Measurements from ENCODE around the gene CDH8. TPM values are rescaled to one million over a fixed set of nuclear protein-coding genes. Genes with fewer than 3 reads are reported as not detected.

Gene CDH8
- total RNA-seq, 2 donors from 2014 or later, result not detected

DNA sequence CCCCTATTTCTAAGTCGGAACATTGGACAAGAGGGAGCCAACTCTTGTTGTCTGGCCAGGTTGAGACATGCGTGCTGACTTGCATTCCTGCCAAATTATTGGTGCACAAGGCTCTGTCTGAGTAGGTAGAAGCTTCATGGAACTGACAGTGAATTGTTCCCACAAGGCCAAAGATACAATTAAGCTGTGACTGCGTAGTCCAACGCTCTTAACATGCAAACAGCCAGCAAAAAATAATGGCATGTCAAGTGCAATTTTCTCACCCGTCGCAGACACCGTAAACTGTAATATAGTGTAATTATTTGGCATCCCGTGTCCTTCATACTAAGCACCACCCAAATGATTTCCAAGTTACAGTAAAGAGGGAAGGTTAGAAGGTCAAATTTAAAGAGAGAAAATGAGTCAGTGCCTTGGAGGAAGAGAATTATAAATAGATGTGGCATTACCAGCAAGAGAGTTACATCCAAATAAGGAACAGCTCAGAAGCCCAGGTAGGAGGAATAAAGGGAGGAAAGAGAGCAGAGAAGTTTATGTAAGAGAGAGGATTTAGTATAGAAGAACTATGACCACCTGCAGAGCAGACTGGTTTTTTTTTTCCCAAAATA, 21.8 kb downstream of the CDH8 start:
- Histone ChIP-seq H3K27ac (no peak overlapping the region), H3K9me3 (no peaks in the 10 kb centered on the region), H3K36me3 (replicated peaks in 1 of 2; ENCODE audit: insufficient read depth in 1 of 2, low read depth in 2 of 2) (no peaks in the 10 kb centered on the region), H3K4me3 (no peak overlapping the region), H3K27me3 (no peaks in the 10 kb centered on the region), H3K4me1 (no peaks in the 10 kb centered on the region)
- TF ChIP-seq, protein P1, sequence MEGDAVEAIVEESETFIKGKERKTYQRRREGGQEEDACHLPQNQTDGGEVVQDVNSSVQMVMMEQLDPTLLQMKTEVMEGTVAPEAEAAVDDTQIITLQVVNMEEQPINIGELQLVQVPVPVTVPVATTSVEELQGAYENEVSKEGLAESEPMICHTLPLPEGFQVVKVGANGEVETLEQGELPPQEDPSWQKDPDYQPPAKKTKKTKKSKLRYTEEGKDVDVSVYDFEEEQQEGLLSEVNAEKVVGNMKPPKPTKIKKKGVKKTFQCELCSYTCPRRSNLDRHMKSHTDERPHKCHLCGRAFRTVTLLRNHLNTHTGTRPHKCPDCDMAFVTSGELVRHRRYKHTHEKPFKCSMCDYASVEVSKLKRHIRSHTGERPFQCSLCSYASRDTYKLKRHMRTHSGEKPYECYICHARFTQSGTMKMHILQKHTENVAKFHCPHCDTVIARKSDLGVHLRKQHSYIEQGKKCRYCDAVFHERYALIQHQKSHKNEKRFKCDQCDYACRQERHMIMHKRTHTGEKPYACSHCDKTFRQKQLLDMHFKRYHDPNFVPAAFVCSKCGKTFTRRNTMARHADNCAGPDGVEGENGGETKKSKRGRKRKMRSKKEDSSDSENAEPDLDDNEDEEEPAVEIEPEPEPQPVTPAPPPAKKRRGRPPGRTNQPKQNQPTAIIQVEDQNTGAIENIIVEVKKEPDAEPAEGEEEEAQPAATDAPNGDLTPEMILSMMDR (IDR thresholded peaks at IDR 0.05), result no peak
- TF ChIP-seq POLR2A (IDR thresholded peaks at IDR 0.05), result no peak
- DNase-seq (no peak), ATAC-seq (no peak)
- intact Hi-C loops (cut with DNase I), result no loop called here
- WGBS, 2 donors, result 70 to 80% methylated on average over 8 of the region's 8 CpGs

- ATAC-seq (no peak), DNase-seq (no peak)
- Histone ChIP-seq H3K27ac (no peak overlapping the region), H3K4me3 (no peak overlapping the region), H3K27me3 (no peaks in the 10 kb centered on the region), H3K9me3 (no peaks in the 10 kb centered on the region), H3K36me3 (replicated peaks in 1 of 2; ENCODE audit: insufficient read depth in 1 of 2, low read depth in 2 of 2) (no peaks in the 10 kb centered on the region), H3K4me1 (no peaks in the 10 kb centered on the region)
- intact Hi-C loops (cut with DNase I), result no loop called here
- TF ChIP-seq, protein P1 (IDR thresholded peaks at IDR 0.05), result no peak
- no peak for TF ChIP-seq POLR2A (IDR thresholded peaks at IDR 0.05)
- WGBS, 2 donors, result 58 to 62% methylated on average over 4 of the region's 4 CpGs
Measured at GRCh38 chr16:62010186-62010585, 26.1 kb downstream of the CDH8 start.

GRCh38 chr16:61998460-61998859, 37.8 kb downstream of the CDH8 start:
- DNase-seq, result no peak
- Histone ChIP-seq H3K27ac (no peak overlapping the region), H3K27me3 (no peaks in the 10 kb centered on the region), H3K4me3 (no peak overlapping the region), H3K9me3 (no peaks in the 10 kb centered on the region), H3K4me1 (no peaks in the 10 kb centered on the region), H3K36me3 (replicated peaks in 1 of 2; ENCODE audit: insufficient read depth in 1 of 2, low read depth in 2 of 2) (no peaks in the 10 kb centered on the region)
- intact Hi-C loops (cut with DNase I), result no loop called here
- TF ChIP-seq, protein P1 (IDR thresholded peaks at IDR 0.05), result no peak
- TF ChIP-seq POLR2A (IDR thresholded peaks at IDR 0.05), result no peak
- no peak for ATAC-seq
- 64 to 68% methylated on average over 2 of the region's 2 CpGs for WGBS, 2 donors

DNA sequence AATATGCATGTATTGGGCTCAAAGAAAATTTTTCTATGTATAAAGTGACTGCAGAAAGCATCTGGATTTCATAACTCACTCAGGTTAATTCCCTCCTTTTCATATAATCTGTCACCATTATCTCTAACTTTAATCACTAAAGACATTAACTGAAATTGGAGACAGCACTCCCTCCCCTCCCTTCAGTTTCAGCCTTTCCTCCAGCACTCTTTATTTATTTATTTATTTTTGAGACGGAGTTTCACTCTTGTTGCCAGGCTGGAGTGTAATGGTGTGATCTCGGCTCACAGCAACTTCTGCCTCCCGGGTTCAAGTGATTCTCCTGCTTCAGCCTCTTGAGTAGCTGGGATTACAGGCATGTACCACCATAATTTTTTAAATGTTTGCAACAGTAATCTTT, 43.1 kb downstream of the CDH8 start:
- Histone ChIP-seq H3K36me3 (replicated peaks in 1 of 2; ENCODE audit: insufficient read depth in 1 of 2, low read depth in 2 of 2) (no peaks in the 10 kb centered on the region), H3K27ac (no peak overlapping the region), H3K9me3 (no peaks in the 10 kb centered on the region), H3K27me3 (no peaks in the 10 kb centered on the region), H3K4me1 (no peaks in the 10 kb centered on the region), H3K4me3 (no peak overlapping the region)
- TF ChIP-seq, protein P1 (IDR thresholded peaks at IDR 0.05), result no peak
- no peak for TF ChIP-seq POLR2A (IDR thresholded peaks at IDR 0.05)
- 31 to 36% methylated on average over 3 of the region's 3 CpGs for WGBS, 2 donors
- intact Hi-C loops (cut with DNase I), result no loop called here
- ATAC-seq, result no peak
- DNase-seq, result no peak

DNA sequence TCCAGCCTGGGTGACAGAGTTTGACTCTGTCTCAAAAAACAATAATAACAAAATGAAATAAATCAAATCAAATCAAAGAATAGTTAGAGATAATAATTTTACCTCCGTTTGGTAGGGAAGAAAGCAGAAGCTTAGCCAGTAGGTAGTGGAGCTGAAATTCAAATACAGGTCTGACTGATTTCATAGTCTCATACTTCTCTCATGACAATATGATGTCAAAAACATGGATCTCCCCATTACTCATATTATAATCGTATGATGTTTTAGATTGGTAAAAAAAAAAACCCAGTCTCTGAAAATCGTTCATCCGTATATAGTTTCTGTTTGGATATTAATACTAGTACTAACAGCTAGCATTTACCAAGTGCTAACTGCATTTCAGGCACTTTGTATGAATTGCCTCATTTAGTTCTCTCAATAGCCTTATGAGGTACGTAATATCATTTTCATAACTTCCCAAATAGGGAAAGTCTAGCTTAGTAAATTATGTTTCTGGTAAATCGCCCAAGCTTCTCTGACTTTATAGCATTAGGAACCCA, 48.7 kb downstream of the CDH8 start:
- Histone ChIP-seq H3K9me3 (no peaks in the 10 kb centered on the region), H3K4me3 (no peak overlapping the region), H3K36me3 (replicated peaks in 1 of 2; ENCODE audit: insufficient read depth in 1 of 2, low read depth in 2 of 2) (no peaks in the 10 kb centered on the region), H3K4me1 (no peaks in the 10 kb centered on the region), H3K27ac (no peak overlapping the region), H3K27me3 (no peaks in the 10 kb centered on the region)
- no peak for TF ChIP-seq POLR2A (IDR thresholded peaks at IDR 0.05)
- TF ChIP-seq, protein P1 (IDR thresholded peaks at IDR 0.05), result no peak
- DNase-seq, result no peak
- no peak for ATAC-seq
- intact Hi-C loops (cut with DNase I), result no loop called here
- WGBS, 2 donors, result 51 to 53% methylated on average over 6 of the region's 6 CpGs

Measured in body of pancreas (tissue), 4 donors.